ENCODE data around the gene SLC4A2.

DNA sequence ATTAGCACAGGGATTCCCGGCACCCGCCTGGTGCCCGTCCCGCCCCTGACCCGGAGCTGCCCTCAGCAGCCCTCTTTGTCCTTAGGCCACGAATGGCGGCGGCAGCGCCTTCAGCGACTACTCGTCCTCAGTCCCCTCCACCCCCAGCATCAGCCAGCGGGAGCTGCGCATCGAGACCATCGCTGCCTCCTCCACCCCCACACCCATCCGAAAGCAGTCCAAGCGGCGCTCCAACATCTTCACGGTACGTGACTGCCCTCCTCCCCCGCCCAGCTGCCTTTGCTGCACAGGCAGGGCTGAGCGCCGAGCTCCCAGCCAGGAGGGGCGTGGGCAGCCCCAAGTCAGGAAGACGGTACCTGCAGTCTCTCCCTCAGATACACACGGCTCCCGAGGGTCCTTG, 60.5 kb downstream of the SLC4A2 start:
- TF ChIP-seq, protein P1, sequence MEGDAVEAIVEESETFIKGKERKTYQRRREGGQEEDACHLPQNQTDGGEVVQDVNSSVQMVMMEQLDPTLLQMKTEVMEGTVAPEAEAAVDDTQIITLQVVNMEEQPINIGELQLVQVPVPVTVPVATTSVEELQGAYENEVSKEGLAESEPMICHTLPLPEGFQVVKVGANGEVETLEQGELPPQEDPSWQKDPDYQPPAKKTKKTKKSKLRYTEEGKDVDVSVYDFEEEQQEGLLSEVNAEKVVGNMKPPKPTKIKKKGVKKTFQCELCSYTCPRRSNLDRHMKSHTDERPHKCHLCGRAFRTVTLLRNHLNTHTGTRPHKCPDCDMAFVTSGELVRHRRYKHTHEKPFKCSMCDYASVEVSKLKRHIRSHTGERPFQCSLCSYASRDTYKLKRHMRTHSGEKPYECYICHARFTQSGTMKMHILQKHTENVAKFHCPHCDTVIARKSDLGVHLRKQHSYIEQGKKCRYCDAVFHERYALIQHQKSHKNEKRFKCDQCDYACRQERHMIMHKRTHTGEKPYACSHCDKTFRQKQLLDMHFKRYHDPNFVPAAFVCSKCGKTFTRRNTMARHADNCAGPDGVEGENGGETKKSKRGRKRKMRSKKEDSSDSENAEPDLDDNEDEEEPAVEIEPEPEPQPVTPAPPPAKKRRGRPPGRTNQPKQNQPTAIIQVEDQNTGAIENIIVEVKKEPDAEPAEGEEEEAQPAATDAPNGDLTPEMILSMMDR (IDR thresholded peaks at IDR 0.05) = no peak
- TF ChIP-seq POLR2A (IDR thresholded peaks at IDR 0.05) (no peak), EP300 (IDR thresholded peaks at IDR 0.05) (no peak), POLR2AphosphoS5 (IDR thresholded peaks at IDR 0.05) (no peak)
